HEK293T (cell line): Measurements from ENCODE around the gene NCOA5.

Experiments
- CTCF ChIA-PET: fragments of 350-600 bp; formaldehyde crosslinking; extraction: SDS; loops from one replicate; lab custom pipeline; 2021; ENCODE audit warnings: antibody characterized with exemption, inconsistent platforms; lab: Yijun Ruan, JAX
- POLR2A ChIA-PET: fragments of 350-600 bp; formaldehyde crosslinking; extraction: SDS; loops from one replicate; lab custom pipeline; 2020; ENCODE audit warnings: antibody characterized with exemption, inconsistent platforms; lab: Yijun Ruan, JAX
- DNase-seq: peaks from one replicate; pipeline ENCODE4 v3.0.0; 2012; ENCODE audit warnings: mixed read lengths; ENCODE audit errors: extremely low spot score
- ARNT ChIP-seq: fragments of 450-650 bp; IDR thresholded peaks from 2 replicates; pipeline ENCODE4 v1.6.1; 2017; ENCODE audit warnings: mild to moderate bottlenecking
- BHLHE40 ChIP-seq: fragments of 450-650 bp; IDR thresholded peaks from 2 replicates; pipeline ENCODE4 v1.6.1; 2016; ENCODE audit warnings: mild to moderate bottlenecking, moderate library complexity, borderline replicate concordance
- CTBP1 ChIP-seq: fragments of 450-650 bp; IDR thresholded peaks from 2 replicates; pipeline ENCODE4 v1.6.1; 2016; ENCODE audit warnings: borderline replicate concordance
- ELF4 ChIP-seq: fragments of 450-650 bp; IDR thresholded peaks from 2 replicates; pipeline ENCODE4 v1.6.1; 2017; ENCODE audit warnings: antibody characterized with exemption
- FOXA1 ChIP-seq: fragments of 450-650 bp; IDR thresholded peaks from 2 replicates; pipeline ENCODE4 v1.6.1; 2016; ENCODE audit warnings: mild to moderate bottlenecking
- FOXK2 ChIP-seq: fragments of 450-650 bp; IDR thresholded peaks from 2 replicates; pipeline ENCODE4 v1.6.1; 2016; ENCODE audit warnings: mild to moderate bottlenecking
- FOXM1 ChIP-seq: fragments of 450-650 bp; IDR thresholded peaks from 2 replicates; pipeline ENCODE4 v1.6.1; 2017; ENCODE audit warnings: mild to moderate bottlenecking, borderline replicate concordance
- HDGF ChIP-seq: fragments of 450-650 bp; IDR thresholded peaks from 2 replicates; pipeline ENCODE4 v1.6.1; 2017; ENCODE audit warnings: antibody characterized with exemption, borderline replicate concordance
- L3MBTL2 ChIP-seq: fragments of 450-650 bp; conservative IDR thresholded peaks from 2 replicates; pipeline ENCODE4 v1.6.1; 2016; ENCODE audit warnings: mild to moderate bottlenecking
- LEF1 ChIP-seq: fragments of 450-650 bp; IDR thresholded peaks from 2 replicates; pipeline ENCODE4 v1.6.1; 2017; ENCODE audit warnings: mild to moderate bottlenecking, borderline replicate concordance
- NFRKB ChIP-seq: fragments of 450-650 bp; IDR thresholded peaks from 2 replicates; pipeline ENCODE4 v1.6.1; 2016; ENCODE audit warnings: mild to moderate bottlenecking, moderate library complexity
- SP1 ChIP-seq: fragments of 450-650 bp; IDR thresholded peaks from 2 replicates; pipeline ENCODE4 v1.6.1; 2017
- SUZ12 ChIP-seq: fragments of 450-650 bp; IDR thresholded peaks from 2 replicates; pipeline ENCODE4 v1.6.1; 2016; ENCODE audit warnings: mild to moderate bottlenecking
- TARDBP ChIP-seq: fragments of 450-650 bp; IDR thresholded peaks from 2 replicates; pipeline ENCODE4 v1.6.1; 2016
- ZNF384 ChIP-seq: fragments of 450-650 bp; IDR thresholded peaks from 2 replicates; pipeline ENCODE4 v1.6.1; 2016
- TF ChIP-seq, protein P1 (sequence below): fragments of 450-650 bp; IDR thresholded peaks from 2 replicates; pipeline ENCODE4 v1.6.1; 2016

Gene NCOA5

DNA sequence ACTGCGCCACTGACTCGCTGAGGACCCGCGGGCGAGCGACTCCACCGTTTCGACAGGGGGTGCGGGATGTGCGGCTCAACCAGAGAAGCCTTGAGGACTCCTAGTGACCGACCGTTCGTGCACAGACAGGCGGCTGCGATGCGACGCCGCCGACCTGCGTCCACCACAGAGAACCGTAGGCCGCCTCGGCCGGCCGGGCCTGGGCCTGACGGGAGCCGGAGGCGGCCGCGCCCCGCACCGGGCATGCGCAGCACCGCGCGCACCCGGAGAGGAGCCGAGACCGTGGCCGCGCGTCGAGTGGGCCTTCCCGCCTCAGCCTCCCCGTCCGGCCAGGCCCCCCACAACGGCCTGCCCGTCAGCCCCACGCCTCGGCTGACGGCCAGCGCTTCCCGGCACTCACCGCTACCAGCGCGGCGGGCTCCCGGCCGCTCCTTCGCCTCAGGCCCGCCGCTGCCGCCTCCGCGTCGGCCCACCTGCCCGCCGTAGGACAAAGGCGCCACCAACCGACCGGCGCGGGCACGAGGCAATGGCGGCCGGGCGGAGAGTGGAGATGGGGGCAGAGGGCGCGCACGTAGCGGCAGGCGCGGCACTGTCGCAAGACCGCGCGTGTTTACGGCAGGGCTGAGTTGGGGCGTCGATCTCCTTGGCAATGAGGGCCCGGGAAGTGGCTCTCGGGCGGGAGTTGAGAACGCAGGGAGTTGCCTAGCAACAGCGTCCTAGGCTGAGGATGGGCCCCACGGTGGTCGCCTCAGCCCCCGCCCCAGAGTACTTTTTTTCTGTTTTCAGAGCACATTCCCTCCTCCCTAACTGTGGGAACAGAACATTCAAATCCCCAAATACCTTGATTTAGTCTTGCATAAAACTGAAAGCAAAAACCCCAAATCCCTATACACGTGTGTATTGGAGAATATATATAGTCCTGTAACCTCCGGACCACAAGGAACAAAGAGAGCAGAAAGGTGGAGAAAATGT is at the start of gene NCOA5:
Gene NCOA5, minus strand, starts transcription at position 546 of the 972 bp plus-strand sequence. CDS start 10,538 bp downstream, outside the sequence.
- POLR2A ChIA-PET: no interaction called here

DNA sequence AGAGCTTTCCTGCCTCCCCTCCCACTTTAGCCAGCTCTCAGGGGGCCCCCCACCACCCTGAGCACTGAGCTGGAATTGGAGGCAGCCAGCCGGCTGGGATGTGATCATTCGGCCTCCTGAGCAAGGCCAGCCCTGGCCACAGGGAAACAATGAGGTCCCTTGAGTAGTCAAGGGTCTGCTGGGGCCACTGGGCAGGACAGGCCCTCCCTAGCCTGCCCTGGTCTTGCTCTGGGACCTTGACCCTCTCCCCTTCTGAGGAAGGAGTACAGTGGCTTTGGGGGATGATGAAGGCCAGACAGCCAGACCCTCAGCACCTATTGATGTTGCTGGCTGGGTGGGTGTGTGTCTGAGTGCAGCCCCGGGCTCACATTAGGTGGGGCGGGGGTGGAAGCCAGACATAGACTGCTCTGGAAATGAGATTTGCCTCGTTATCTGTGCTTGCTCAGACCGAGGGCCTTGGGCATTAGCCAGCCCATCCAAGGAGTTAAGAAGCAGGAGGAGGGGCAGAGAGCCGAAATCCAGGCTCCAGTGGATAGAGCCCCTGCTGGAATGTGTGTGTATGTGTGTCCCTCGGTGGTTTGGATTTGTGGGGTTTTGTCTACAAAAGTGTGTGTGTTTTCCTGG is 49.6 kb upstream of the NCOA5 start:
- ChIA-PET CTCF (no interaction called here), POLR2A (no interaction called here)
- TF ChIP-seq NFRKB (no peak), HDGF (no peak), L3MBTL2 (no peak), SUZ12 (no peak), ELF4 (no peak), TARDBP (no peak), ARNT (no peak), BHLHE40 (no peak), FOXK2 (no peak), LEF1 (no peak), CTBP1 (no peak)
- TF ChIP-seq, protein P1, sequence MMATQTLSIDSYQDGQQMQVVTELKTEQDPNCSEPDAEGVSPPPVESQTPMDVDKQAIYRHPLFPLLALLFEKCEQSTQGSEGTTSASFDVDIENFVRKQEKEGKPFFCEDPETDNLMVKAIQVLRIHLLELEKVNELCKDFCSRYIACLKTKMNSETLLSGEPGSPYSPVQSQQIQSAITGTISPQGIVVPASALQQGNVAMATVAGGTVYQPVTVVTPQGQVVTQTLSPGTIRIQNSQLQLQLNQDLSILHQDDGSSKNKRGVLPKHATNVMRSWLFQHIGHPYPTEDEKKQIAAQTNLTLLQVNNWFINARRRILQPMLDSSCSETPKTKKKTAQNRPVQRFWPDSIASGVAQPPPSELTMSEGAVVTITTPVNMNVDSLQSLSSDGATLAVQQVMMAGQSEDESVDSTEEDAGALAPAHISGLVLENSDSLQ: no peak
- DNase-seq: no peak

More for the DNA sequence above, at the start of gene NCOA5:
- DNase-seq: peak; percentile 92
- TF ChIP-seq L3MBTL2 (peak; percentile 34), FOXM1 (no peak), ARNT (0 out of 2 replicates have a peak, but pooled peaks have one; percentile 53)
- CTCF ChIA-PET: no interaction called here

DNA sequence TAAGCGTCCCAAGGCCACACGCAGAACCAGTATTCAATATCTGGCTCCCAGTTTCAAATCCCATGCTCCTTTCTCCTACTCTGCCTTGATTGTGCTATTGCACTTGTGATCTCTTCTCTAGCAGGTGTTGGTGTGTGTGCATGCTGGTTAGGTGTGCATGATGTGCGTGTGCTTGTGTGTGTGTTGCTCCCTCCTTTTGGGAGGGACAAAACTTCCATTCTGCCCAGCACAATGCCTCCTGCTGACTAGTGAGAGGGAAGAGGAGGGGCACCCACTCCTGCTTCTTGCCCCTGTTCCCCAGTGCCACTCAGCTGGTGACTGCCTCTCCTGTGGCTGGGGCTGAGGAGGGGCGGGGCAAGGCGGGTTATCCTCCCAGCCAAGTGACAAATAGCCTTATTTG is 48.1 kb upstream of the NCOA5 start:
- DNase-seq: no peak
- CTCF ChIA-PET: interaction anchor here (1.7 kb wide), 1 partner anchor 9 kb away, joined by 5 read pairs; no protein-coding TSS in a partner anchor
- POLR2A ChIA-PET: no interaction called here
- TF ChIP-seq ZNF384: no peak
- no peak for TF ChIP-seq FOXK2
- no peak for TF ChIP-seq SP1
- TF ChIP-seq TARDBP: no peak
- no peak for TF ChIP-seq NFRKB
- no peak for TF ChIP-seq FOXA1
- no peak for TF ChIP-seq ELF4
- TF ChIP-seq FOXM1: no peak
- TF ChIP-seq, protein P1: no peak
- no peak for TF ChIP-seq SUZ12
- no peak for TF ChIP-seq BHLHE40

DNA sequence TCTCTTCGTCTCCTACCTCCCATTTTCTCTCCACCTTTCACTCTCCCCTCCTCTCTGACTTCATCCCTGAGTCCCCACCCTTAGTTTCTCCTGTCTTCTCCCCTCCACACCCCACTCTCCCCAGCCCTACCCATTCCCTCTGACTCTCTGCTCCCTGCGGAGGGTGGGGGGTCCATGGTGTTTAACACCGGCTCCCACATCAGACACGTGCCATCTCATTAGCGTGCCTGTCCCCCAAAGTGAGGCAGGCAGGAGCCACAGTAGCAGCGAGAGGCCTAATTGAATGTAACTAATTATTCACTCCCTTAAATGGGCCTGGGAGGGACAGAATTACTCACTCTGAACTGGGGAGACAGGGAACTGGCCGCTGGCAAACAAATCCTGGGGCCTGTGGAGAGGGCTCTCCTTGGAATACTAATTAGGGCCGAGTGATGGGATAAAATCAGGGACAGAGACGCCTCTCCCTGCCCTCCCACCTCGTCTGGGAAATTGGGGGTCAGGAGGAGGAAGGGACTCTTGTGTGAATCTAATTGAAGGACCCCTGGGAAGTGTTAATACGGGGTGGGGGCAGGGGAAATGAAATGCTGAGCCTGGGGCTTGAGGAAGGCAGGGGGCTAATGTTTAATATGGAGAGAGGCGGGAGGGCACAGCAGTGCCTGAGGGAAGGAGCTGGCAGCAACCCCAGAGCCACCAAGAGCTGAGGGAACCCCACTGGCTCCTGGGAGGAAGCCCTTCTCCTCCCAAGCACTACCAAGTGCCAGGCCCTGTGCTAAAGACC is 46.3 kb upstream of the NCOA5 start:
- no peak for DNase-seq
- CTCF ChIA-PET: interaction anchor here (0.6 kb wide), 1 partner anchor 171 kb away, joined by 4 read pairs; no protein-coding TSS in a partner anchor
- TF ChIP-seq LEF1 (no peak), SP1 (no peak), FOXA1 (no peak), BHLHE40 (no peak), SUZ12 (no peak), FOXK2 (no peak), CTBP1 (no peak), FOXM1 (no peak), ARNT (no peak), ZNF384 (no peak), TARDBP (no peak)
- POLR2A ChIA-PET: no interaction called here

DNA sequence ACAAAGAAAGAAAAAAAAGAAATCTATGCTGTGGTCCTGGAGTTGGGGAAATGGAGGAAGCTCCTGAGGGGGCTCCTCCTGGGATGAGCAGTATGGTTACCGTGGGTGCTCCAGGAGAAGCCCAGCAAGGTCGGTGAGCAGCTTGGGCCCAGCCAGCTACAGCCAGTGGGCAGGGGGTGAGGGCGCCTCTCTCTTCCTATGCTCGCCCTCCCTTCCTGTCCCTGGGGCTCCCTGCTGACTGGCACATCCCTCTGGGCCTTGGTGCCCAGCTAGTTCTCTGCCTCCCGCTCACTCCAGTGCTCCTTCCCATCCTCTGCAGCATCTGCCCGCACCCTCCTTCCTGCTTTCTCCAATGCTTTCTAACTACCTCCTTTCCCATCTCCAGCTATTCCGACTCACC is 45.0 kb upstream of the NCOA5 start:
- POLR2A ChIA-PET: no interaction called here
- TF ChIP-seq ZNF384: no peak
- no peak for TF ChIP-seq NFRKB
- no peak for TF ChIP-seq ELF4
- TF ChIP-seq CTBP1: no peak
- TF ChIP-seq TARDBP: no peak
- TF ChIP-seq SP1: no peak
- TF ChIP-seq SUZ12: no peak
- TF ChIP-seq FOXK2: no peak
- no peak for TF ChIP-seq FOXA1
- TF ChIP-seq BHLHE40: no peak
- TF ChIP-seq HDGF: no peak
- no peak for TF ChIP-seq LEF1
- no peak for TF ChIP-seq ARNT
- TF ChIP-seq, protein P1: no peak
- no peak for TF ChIP-seq L3MBTL2
- TF ChIP-seq FOXM1: no peak
- no peak for DNase-seq
- CTCF ChIA-PET: no interaction called here
